Endothelial cell of umbilical vein (primary cell): ENCODE data around the gene TBC1D10B. TPM values are rescaled to one million over a fixed set of nuclear protein-coding genes. Genes with fewer than 3 reads are reported as not detected.
"Not testable (repeated sequence)": the region's sequence is repeated elsewhere in the genome, so short reads cannot be mapped to it uniquely, and the experiment has no call there.

Source experiments
- BruUV-seq: library from RNA; stranded (reverse); fragments of 400-500 nt; replicated peaks from 2 replicates; lab custom pipeline; 2021; lab: Mats Ljungman, UMichigan
- CTCF ChIA-PET: fragments of 300-600, 350-600 bp; sonication (Branson Sonifier 250); formaldehyde crosslinking; loops from one replicate; lab custom pipeline; 2021; ENCODE audit warnings: antibody characterized with exemption, inconsistent platforms; lab: Charles Lee
- POLR2A ChIA-PET: fragments of 300-600, 350-600 bp; sonication (Branson Sonifier 250); formaldehyde crosslinking; loops from one replicate; lab custom pipeline; 2021; ENCODE audit warnings: antibody characterized with exemption, inconsistent platforms; lab: Charles Lee
- DNase-seq: peaks from one replicate; pipeline ENCODE4 v3.0.0-alpha.2; 2011; ENCODE audit warnings: low read depth, low spot score
- FAIRE-seq: peaks from 2 replicates; lab custom pipeline; 2011; peaks lifted over from hg19 to GRCh38; lab: Jason Lieb, UNC
- H2AFZ ChIP-seq: 2 replicates; pipeline ENCODE4 v1.6.0; 2012; ENCODE audit warnings: low read depth, low read length, control low read depth, inconsistent platforms
- H3K27ac ChIP-seq: 2 replicates; pipeline ENCODE4 v1.5.1; 2011; ENCODE audit warnings: low read depth, mild to moderate bottlenecking, control low read depth, low read length, moderate library complexity; ENCODE audit not compliant: insufficient read depth
- H3K27me3 ChIP-seq, 2 experiments: 2 replicates each; pipeline versions ENCODE4 v1.6.0 to v1.6.1; 2011; ENCODE audit warnings: low read length in 2 of 2, mixed read lengths in 1 of 2; ENCODE audit not compliant: control insufficient read depth in 2 of 2, insufficient read depth in 2 of 2
- H3K36me3 ChIP-seq, 2 experiments: 2 replicates in 1 of 2; 3 replicates in 1 of 2; pipeline ENCODE4 v1.5.1; 2011; ENCODE audit warnings: low read length in 2 of 2, mild to moderate bottlenecking in 1 of 2, moderate library complexity in 1 of 2; ENCODE audit not compliant: control insufficient read depth in 2 of 2, insufficient read depth in 2 of 2; ENCODE audit errors: extremely low read depth in 1 of 2
- H3K4me1 ChIP-seq: 3 replicates; pipeline ENCODE4 v1.5.1; 2011; ENCODE audit warnings: mild to moderate bottlenecking, low read length; ENCODE audit not compliant: control insufficient read depth, insufficient read depth; ENCODE audit errors: extremely low read depth
- H3K4me2 ChIP-seq: 2 replicates; pipeline ENCODE4 v1.6.1; 2011; ENCODE audit warnings: low read length, control low read depth, mixed read lengths; ENCODE audit not compliant: insufficient read depth
- H3K4me3 ChIP-seq, 3 experiments: fragments of 200-600 bp in 1 of 3; sonication (generic), shearing (Covaris generic) in 1 of 3; replicated peaks in 1 of 3; 2 replicates each; pipeline ENCODE4 v1.5.1; 2011 to 2016; ENCODE audit warnings: control low read depth in 3 of 3, low read length in 3 of 3, mild to moderate bottlenecking in 2 of 3, inconsistent platforms in 1 of 3, low read depth in 1 of 3, moderate library complexity in 1 of 3; ENCODE audit not compliant: insufficient read depth in 1 of 3
- H3K79me2 ChIP-seq: 2 replicates; pipeline ENCODE4 v1.6.0; 2012; ENCODE audit warnings: low read length, inconsistent platforms; ENCODE audit not compliant: control insufficient read depth, insufficient read depth
- H3K9ac ChIP-seq: replicated peaks from 2 replicates; pipeline ENCODE3; 2011; ENCODE audit warnings: low read length, control low read depth; ENCODE audit not compliant: insufficient read depth; ENCODE audit errors: extremely low read depth
- H3K9me1 ChIP-seq: replicated peaks from 3 replicates; pipeline ENCODE4 v1.6.0; 2011; ENCODE audit warnings: mild to moderate bottlenecking, low read length; ENCODE audit not compliant: control insufficient read depth, insufficient read depth; ENCODE audit errors: extremely low read depth
- H3K9me3 ChIP-seq: replicated peaks from 2 replicates; pipeline ENCODE4 v1.5.1; 2012; ENCODE audit warnings: low read length, inconsistent platforms; ENCODE audit not compliant: control insufficient read depth, insufficient read depth
- H4K20me1 ChIP-seq: replicated peaks from 2 replicates; pipeline ENCODE3; 2011; ENCODE audit warnings: mild to moderate bottlenecking, low read length; ENCODE audit not compliant: control insufficient read depth, insufficient read depth; ENCODE audit errors: extremely low read depth
- CTCF ChIP-seq, 2 donors: IDR thresholded peaks; 1 replicate in 1 of 2; 2 replicates in 1 of 2; pipeline ENCODE4 v1.5.1; 2011; ENCODE audit warnings: low read length in 2 of 2, mild to moderate bottlenecking in 2 of 2, moderate library complexity in 2 of 2, control low read depth in 1 of 2, inconsistent platforms in 1 of 2, low read depth in 1 of 2; ENCODE audit not compliant: insufficient read depth in 1 of 2; ENCODE audit errors: extremely low read depth in 1 of 2
- EZH2 ChIP-seq: IDR thresholded peaks from 2 replicates; pipeline ENCODE4 v1.6.1; 2012; ENCODE audit warnings: borderline replicate concordance, low read depth, mild to moderate bottlenecking, moderate library complexity, low read length, inconsistent platforms; ENCODE audit not compliant: severe bottlenecking
- FOS ChIP-seq: IDR thresholded peaks from 2 replicates; pipeline ENCODE4 v1.6.1; 2011; ENCODE audit warnings: mild to moderate bottlenecking, low read length, moderate library complexity, borderline replicate concordance; ENCODE audit not compliant: insufficient read depth
- GATA2 ChIP-seq: IDR thresholded peaks from 2 replicates; pipeline ENCODE4 v1.7.0; 2011; ENCODE audit warnings: low read depth, mild to moderate bottlenecking, moderate library complexity, mixed read lengths, low read length; ENCODE audit not compliant: insufficient read length, insufficient read depth
- JUN ChIP-seq: IDR thresholded peaks from 2 replicates; pipeline ENCODE4 v1.6.1; 2011; ENCODE audit warnings: borderline replicate concordance, low read depth; ENCODE audit not compliant: insufficient read length, insufficient read depth
- MAX ChIP-seq: IDR thresholded peaks from 2 replicates; pipeline ENCODE4 v1.6.1; 2011; ENCODE audit not compliant: insufficient read depth, insufficient read length
- MYC ChIP-seq: IDR thresholded peaks from one replicate; pipeline ENCODE4 v1.6.1; 2011; ENCODE audit warnings: mild to moderate bottlenecking, low read depth, low read length
- POLR2A ChIP-seq: IDR thresholded peaks from 2 replicates; pipeline ENCODE4 v1.6.1; 2012; ENCODE audit warnings: low read depth, mild to moderate bottlenecking, control low read depth, low read length
- POLR2AphosphoS5 ChIP-seq: IDR thresholded peaks from 2 replicates; pipeline ENCODE4 v1.6.1; 2012; ENCODE audit warnings: low read depth, mild to moderate bottlenecking, control low read depth, low read length, moderate library complexity; ENCODE audit not compliant: insufficient read depth
- dilution Hi-C: fragments of 300-500 bp; cut with MboI; formaldehyde crosslinking; loops from one replicate; pipeline ENCODE4 v1.15.0; 2019; ENCODE audit warnings: low sequenced_read_pairs; ENCODE audit not compliant: extremely low pct_ligation_motif_present
- intact Hi-C: fragments of 100-400 bp; cut with micrococcal nuclease; formaldehyde crosslinking; loops from one replicate; pipeline ENCODE4 v1.10.0; 2022
- polyA plus RNA-seq, 4 experiments: library from polyadenylated mRNA; depleted of rRNA in 3 of 4; stranded (reverse) in 3 of 4; unstranded in 1 of 4; fragments of >200 nt; gene quantifications; 2 replicates each; pipeline versions ENCODE4 v1.2.1 to v1.2.3, GENCODE V29; 2011 to 2012; ENCODE audit warnings: missing spikeins in 1 of 4
- total RNA-seq: library from RNA; stranded (reverse); gene quantifications from 2 replicates; pipeline ENCODE4 v1.2.3, GENCODE V29; 2021

The TBC1D10B gene
- total and polyA plus RNA-seq, 2 donors (not counting 3 experiments of a cell fraction or from before 2014, with no cell fraction given): 37.0 to 63.0 TPM

GRCh38 chr16:30342751-30343490 is 27.4 kb downstream of the TBC1D10B start:
- FAIRE-seq (no peak), DNase-seq (no peak)
- H3K27ac ChIP-seq: no peak overlapping the region
- ChIA-PET CTCF (interaction anchor here (1.9 kb wide), 1 partner anchor 67 kb away, joined by 14 read pairs; no protein-coding TSS in a partner anchor), POLR2A (no interaction called here)
- no peak overlapping the region for H3K4me3 ChIP-seq
- H3K36me3 ChIP-seq: no peaks in the 10 kb centered on the region
- dilution Hi-C loops: no loop called here
- no TSS peak for BruUV-seq
- no peaks in the 10 kb centered on the region for H4K20me1 ChIP-seq
- H3K4me2 ChIP-seq: no peak overlapping the region
- H3K9me3 ChIP-seq: no peaks in the 10 kb centered on the region
- H3K79me2 ChIP-seq: no peaks in the 10 kb centered on the region
- no peaks in the 10 kb centered on the region for H3K4me1 ChIP-seq
- no peak overlapping the region for H3K9ac ChIP-seq
- no peak for TF ChIP-seq POLR2AphosphoS5
- TF ChIP-seq JUN: no peak
- TF ChIP-seq FOS: no peak
- TF ChIP-seq MAX: no peak
- no peak for TF ChIP-seq MYC
- no peak for TF ChIP-seq GATA2
- TF ChIP-seq POLR2A: no peak
- no peak for TF ChIP-seq CTCF (IDR thresholded peaks at IDR 0.05; ENCODE audit: extremely low read depth in 1 of 2, insufficient read depth in 1 of 2, low read depth in 1 of 2, low read length in 2 of 2)
- no peak for TF ChIP-seq EZH2
- intact Hi-C loops: no loop called here
- H2AFZ ChIP-seq: no peak overlapping the region
- no peaks in the 10 kb centered on the region for H3K9me1 ChIP-seq
- H3K27me3 ChIP-seq: no peaks in the 10 kb centered on the region

- POLR2A ChIA-PET: interaction anchor here (0.7 kb wide), 1 partner anchor 164 kb away, joined by 6 read pairs; no protein-coding TSS in a partner anchor
- H2AFZ ChIP-seq, intact Hi-C loops, H3K27me3 ChIP-seq, H3K27ac ChIP-seq, H3K9ac ChIP-seq, H3K9me1 ChIP-seq, H3K9me3 ChIP-seq, H3K79me2 ChIP-seq, H3K4me1 ChIP-seq, H3K36me3 ChIP-seq, H4K20me1 ChIP-seq, H3K4me2 ChIP-seq, FAIRE-seq, H3K4me3 ChIP-seq, BruUV-seq, DNase-seq, dilution Hi-C loops: not testable (repeated sequence)
- CTCF ChIA-PET: interaction anchor here (0.7 to 1.9 kb wide), 4 partner anchors 12 to 98 kb away, joined by 3 to 14 read pairs (median 5); partner anchors contain the start of gene ZNF48
These were observed 28.3 kb downstream of the TBC1D10B start for GRCh38 chr16:30341971-30342370.
